ENCODE measurements around the gene RHBDD3.

Gene RHBDD3

GRCh38 chr22:29213493-29213892 is 54.3 kb downstream of the RHBDD3 start:
- TF ChIP-seq, protein P1, sequence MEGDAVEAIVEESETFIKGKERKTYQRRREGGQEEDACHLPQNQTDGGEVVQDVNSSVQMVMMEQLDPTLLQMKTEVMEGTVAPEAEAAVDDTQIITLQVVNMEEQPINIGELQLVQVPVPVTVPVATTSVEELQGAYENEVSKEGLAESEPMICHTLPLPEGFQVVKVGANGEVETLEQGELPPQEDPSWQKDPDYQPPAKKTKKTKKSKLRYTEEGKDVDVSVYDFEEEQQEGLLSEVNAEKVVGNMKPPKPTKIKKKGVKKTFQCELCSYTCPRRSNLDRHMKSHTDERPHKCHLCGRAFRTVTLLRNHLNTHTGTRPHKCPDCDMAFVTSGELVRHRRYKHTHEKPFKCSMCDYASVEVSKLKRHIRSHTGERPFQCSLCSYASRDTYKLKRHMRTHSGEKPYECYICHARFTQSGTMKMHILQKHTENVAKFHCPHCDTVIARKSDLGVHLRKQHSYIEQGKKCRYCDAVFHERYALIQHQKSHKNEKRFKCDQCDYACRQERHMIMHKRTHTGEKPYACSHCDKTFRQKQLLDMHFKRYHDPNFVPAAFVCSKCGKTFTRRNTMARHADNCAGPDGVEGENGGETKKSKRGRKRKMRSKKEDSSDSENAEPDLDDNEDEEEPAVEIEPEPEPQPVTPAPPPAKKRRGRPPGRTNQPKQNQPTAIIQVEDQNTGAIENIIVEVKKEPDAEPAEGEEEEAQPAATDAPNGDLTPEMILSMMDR (IDR thresholded peaks at IDR 0.05; ENCODE audit: insufficient read depth, low read length, missing control alignments), result no peak
- ChIA-PET CTCF (no interaction called here), POLR2A (no interaction called here)
- no peak for DNase-seq (ENCODE audit: low read depth, low spot score)
- no peak overlapping the region for H3K4me3 ChIP-seq (ENCODE audit: low read depth, low read length)

- no peak overlapping the region for H3K4me3 ChIP-seq (ENCODE audit: low read depth, low read length)
- CTCF ChIA-PET, result no interaction called here
- DNase-seq (ENCODE audit: low read depth, low spot score), result no peak
- TF ChIP-seq, protein P1 (IDR thresholded peaks at IDR 0.05; ENCODE audit: insufficient read depth, low read length, missing control alignments), result no peak
- POLR2A ChIA-PET, result no interaction called here
These were observed 55.0 kb downstream of the RHBDD3 start for GRCh38 chr22:29212743-29213142.

DNA sequence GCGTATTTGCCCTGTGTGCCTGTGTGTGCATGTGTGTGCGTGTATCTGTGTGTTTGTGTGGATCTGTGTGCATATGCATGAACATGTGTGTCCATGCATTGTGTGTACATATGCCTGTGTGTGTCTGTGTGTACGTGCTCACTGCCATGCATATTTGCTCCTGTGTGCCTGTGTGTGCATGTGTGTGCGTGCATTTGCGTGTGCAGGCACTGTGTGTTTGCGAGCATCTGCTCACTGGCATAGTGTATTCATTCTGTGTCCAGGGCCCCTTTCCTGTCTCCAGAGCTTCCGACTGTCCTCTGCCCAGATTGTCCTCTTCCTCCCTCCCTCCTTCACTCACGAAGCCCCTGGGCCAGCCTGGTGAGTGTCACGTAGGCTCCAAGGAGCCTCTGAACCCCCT is 56.3 kb downstream of the RHBDD3 start:
- CTCF ChIA-PET, result interaction anchor here (1.7 kb wide), 1 partner anchor 34 kb away, joined by 5 read pairs; no protein-coding TSS in a partner anchor
- TF ChIP-seq, protein P1 (IDR thresholded peaks at IDR 0.05; ENCODE audit: insufficient read depth, low read length, missing control alignments), result no peak
- no peak for DNase-seq (ENCODE audit: low read depth, low spot score)
- H3K4me3 ChIP-seq (ENCODE audit: low read depth, low read length), result no peak overlapping the region
- POLR2A ChIA-PET, result no interaction called here

GRCh38 chr22:29211066-29211465 is 56.7 kb downstream of the RHBDD3 start:
- no peak for DNase-seq (ENCODE audit: low read depth, low spot score)
- TF ChIP-seq, protein P1 (IDR thresholded peaks at IDR 0.05; ENCODE audit: insufficient read depth, low read length, missing control alignments), result no peak
- ChIA-PET CTCF (interaction anchor here (1.7 kb wide), 1 partner anchor 35 kb away, joined by 5 read pairs; no protein-coding TSS in a partner anchor), POLR2A (no interaction called here)
- no peak overlapping the region for H3K4me3 ChIP-seq (ENCODE audit: low read depth, low read length)

Measured in AG04449 (cell line).